HepG2 (cell line): ENCODE results near the gene PDLIM5. TPM values are rescaled to one million over a fixed set of nuclear protein-coding genes. Genes with fewer than 3 reads are reported as not detected.
A peak's percentile ranks its signal among the peaks of the same experiment; 100 is the strongest.

Experiments
- ATAC-seq: fragments of 200-7000 bp; cut with Tn5 transposase; 3 replicates; pipeline ENCODE4 v1.9.1; 2020; ENCODE audit warnings: mild to moderate bottlenecking, moderate library complexity
- BruUV-seq: library from RNA; stranded (reverse); fragments of 400-500 nt; replicated peaks from 2 replicates; lab custom pipeline; 2021; lab: Mats Ljungman, UMichigan
- CTCF ChIA-PET: fragments of 300-600 bp; formaldehyde crosslinking; extraction: SDS; loops from one replicate; lab custom pipeline; 2021; ENCODE audit warnings: low total read pairs, inconsistent platforms, low intra/inter-chr PET ratio; lab: Yijun Ruan, JAX
- POLR2A ChIA-PET: fragments of 350-600 bp; sonication (Branson Sonifier 250); formaldehyde crosslinking; loops from one replicate; lab custom pipeline; 2020; ENCODE audit warnings: antibody characterized with exemption, inconsistent platforms; lab: Yijun Ruan, JAX
- DNase-seq: peaks from one replicate; pipeline ENCODE4 v3.0.0-alpha.2; 2015; ENCODE audit warnings: low spot score
- FAIRE-seq: peaks from 3 replicates; lab custom pipeline; 2011; peaks lifted over from hg19 to GRCh38; lab: Jason Lieb, UNC
- H2AFZ ChIP-seq: one replicate; pipeline ENCODE4 v1.6.1; 2011; ENCODE audit warnings: low read length, inconsistent platforms
- H3K27ac ChIP-seq: fragments of 300-600 bp; 3 replicates; pipeline ENCODE4 v1.8.0; 2011; ENCODE audit warnings: mixed run types, mild to moderate bottlenecking, mixed read lengths, low read length, inconsistent platforms; ENCODE audit not compliant: insufficient read depth; ENCODE audit errors: extremely low read length
- H3K27me3 ChIP-seq, 2 experiments: fragments of 200-600 bp in 1 of 2; 2 replicates in 1 of 2; 3 replicates in 1 of 2; pipeline versions ENCODE4 v1.6.0 to v1.8.0; 2011; ENCODE audit warnings: low read length in 2 of 2, mild to moderate bottlenecking in 2 of 2, moderate library complexity in 2 of 2, inconsistent platforms in 1 of 2; ENCODE audit not compliant: insufficient read depth in 2 of 2, control insufficient read depth in 1 of 2
- H3K36me3 ChIP-seq, 2 experiments: fragments of 200-600 bp in 1 of 2; replicated peaks in 1 of 2; 2 replicates in 1 of 2; 3 replicates in 1 of 2; pipeline versions ENCODE4 v1.5.1 to v1.8.0; 2011; ENCODE audit warnings: low read length in 2 of 2, inconsistent platforms in 1 of 2; ENCODE audit not compliant: insufficient read depth in 2 of 2, control insufficient read depth in 1 of 2
- H3K4me1 ChIP-seq: 2 replicates; pipeline ENCODE4 v1.5.1; 2012; ENCODE audit warnings: low read length, inconsistent platforms; ENCODE audit not compliant: insufficient read depth
- H3K4me2 ChIP-seq: 2 replicates; pipeline ENCODE4 v1.6.0; 2011; ENCODE audit warnings: low read depth, low read length, inconsistent platforms
- H3K4me3 ChIP-seq, 3 experiments: fragments of 200-600 bp in 1 of 3; sonication (generic), shearing (Covaris generic) in 1 of 3; replicated peaks in 1 of 3; 2 replicates each; pipeline ENCODE4 v1.5.1; 2011 to 2016; ENCODE audit warnings: low read length in 3 of 3, inconsistent platforms in 2 of 3, low read depth in 2 of 3, mild to moderate bottlenecking in 2 of 3, control low read depth in 1 of 3, mixed read lengths in 1 of 3; ENCODE audit not compliant: insufficient read depth in 1 of 3
- H3K79me2 ChIP-seq: one replicate; pipeline ENCODE4 v1.6.1; 2011; ENCODE audit warnings: low read length, inconsistent platforms; ENCODE audit not compliant: insufficient read depth
- H3K9ac ChIP-seq: 2 replicates; pipeline ENCODE4 v1.6.0; 2011; ENCODE audit warnings: mild to moderate bottlenecking, low read depth, low read length, inconsistent platforms; ENCODE audit not compliant: insufficient read depth
- H3K9me3 ChIP-seq: 2 replicates; pipeline ENCODE4 v1.5.1; 2012; ENCODE audit warnings: mild to moderate bottlenecking, low read length
- H4K20me1 ChIP-seq: 2 replicates; pipeline ENCODE4 v1.6.0; 2011; ENCODE audit warnings: inconsistent platforms, mild to moderate bottlenecking, low read length, moderate library complexity; ENCODE audit not compliant: insufficient read depth
- ATM ChIP-seq: fragments of 450-650 bp; IDR thresholded peaks from 2 replicates; pipeline ENCODE4 v1.7.1; 2017; ENCODE audit warnings: mild to moderate bottlenecking, borderline replicate concordance
- BATF2 ChIP-seq: sonication (generic); formaldehyde crosslinking; IDR thresholded peaks from 2 replicates; pipeline ENCODE4 v1.8.0; 2022; ENCODE audit warnings: mild to moderate bottlenecking, missing genetic modification reagents, moderate library complexity
- CC2D1A ChIP-seq: sonication (generic); formaldehyde crosslinking; IDR thresholded peaks from 2 replicates; pipeline ENCODE4 v1.8.1; 2023; ENCODE audit warnings: mild to moderate bottlenecking, missing genetic modification reagents
- CHD4 ChIP-seq: fragments of 200-600 bp; sonication (generic); IDR thresholded peaks from 2 replicates; pipeline ENCODE4 v1.7.0; 2017; ENCODE audit warnings: mild to moderate bottlenecking, low read length, borderline replicate concordance
- CREB1 ChIP-seq, 2 experiments: fragments of 450-650 bp in 1 of 2; IDR thresholded peaks; 2 replicates each; pipeline ENCODE4 v1.6.1; 2016 to 2017; ENCODE audit warnings: control low read depth in 1 of 2, mild to moderate bottlenecking in 1 of 2, missing compliant biosample characterization in 1 of 2, missing genetic modification characterization in 1 of 2
- GATAD2A ChIP-seq: IDR thresholded peaks from 2 replicates; pipeline ENCODE4 v1.6.1; 2016
- POLR2AphosphoS2 ChIP-seq: IDR thresholded peaks from 2 replicates; pipeline ENCODE4 v1.6.1; 2011; ENCODE audit warnings: low read depth, low read length, improper control_type of control experiment
- RORA ChIP-seq: sonication (generic); formaldehyde crosslinking; IDR thresholded peaks from 2 replicates; pipeline ENCODE4 v1.5.0; 2020; ENCODE audit warnings: mild to moderate bottlenecking, missing genetic modification reagents, moderate library complexity
- SPEN ChIP-seq: sonication (generic); formaldehyde crosslinking; IDR thresholded peaks from 2 replicates; pipeline ENCODE4 v1.5.1; 2020; ENCODE audit warnings: low read depth, mild to moderate bottlenecking, missing genetic modification reagents
- SSRP1 ChIP-seq: IDR thresholded peaks from 2 replicates; pipeline ENCODE4 v1.6.1; 2016; ENCODE audit warnings: control low read depth
- STAT5B ChIP-seq: sonication (generic); formaldehyde crosslinking; IDR thresholded peaks from 2 replicates; pipeline ENCODE4 v1.4.0; 2020; ENCODE audit warnings: missing genetic modification reagents
- THAP9 ChIP-seq: sonication (generic); formaldehyde crosslinking; IDR thresholded peaks from 2 replicates; pipeline ENCODE4; 2020; ENCODE audit warnings: missing genetic modification reagents, mild to moderate bottlenecking, borderline replicate concordance
- TOE1 ChIP-seq: sonication (generic); formaldehyde crosslinking; IDR thresholded peaks from 2 replicates; pipeline ENCODE4 v1.4.0; 2020; ENCODE audit warnings: mild to moderate bottlenecking, missing genetic modification reagents
- ZNF138 ChIP-seq: sonication (generic); formaldehyde crosslinking; IDR thresholded peaks from 2 replicates; pipeline ENCODE4 v1.5.0; 2020; ENCODE audit warnings: mild to moderate bottlenecking, low read depth, missing genetic modification reagents
- ZNF549 ChIP-seq: sonication (generic); formaldehyde crosslinking; IDR thresholded peaks from 2 replicates; pipeline ENCODE4 v1.5.0; 2020; ENCODE audit warnings: missing genetic modification reagents
- WGBS: methylation state at CpG from one replicate; pipeline ENCODE4 v1.1.6; 2017; ENCODE audit warnings: low lambda C conversion rate; 5-methylcytosine and 5-hydroxymethylcytosine counted together
- in situ Hi-C: cut with HindIII; loops from 2 replicates; pipeline ENCODE4 v1.10.0; 2017; ENCODE audit warnings: low pct_unique_long_range_greater_than_20kb; ENCODE audit not compliant: extremely low pct_ligation_motif_present
- intact Hi-C: fragments of 100-400 bp; cut with micrococcal nuclease; formaldehyde crosslinking; loops from one replicate; pipeline ENCODE4 v1.10.0; 2022; ENCODE audit not compliant: unreplicated experiment
- polyA plus RNA-seq, 8 experiments: library from polyadenylated mRNA; depleted of rRNA in 3 of 8; stranded (reverse) in 7 of 8; unstranded in 1 of 8; fragments of >200 nt; fragmentation: Illumina TruSeq in 4 of 8; extraction: Trizol in 4 of 8; gene quantifications; 2 replicates each; pipeline versions ENCODE4 v1.2.1 to v1.2.3, GENCODE V29; 2011 to 2016; ENCODE audit warnings: low read depth in 4 of 8, missing spikeins in 1 of 8, mixed read lengths in 1 of 8; ENCODE audit not compliant: insufficient read depth in 1 of 8
- total RNA-seq, 5 experiments: library from RNA; depleted of rRNA; stranded (reverse); fragments of >200 nt; fragmentation: Illumina TruSeq; extraction: Trizol; gene quantifications; 2 replicates each; pipeline ENCODE4 v1.2.3, GENCODE V29; 2016; ENCODE audit warnings: low read depth in 1 of 5

PDLIM5 gene
- total and polyA plus RNA-seq, 2 of the 13 experiments (the other 11 are each of a cell fraction or from before 2014, with no cell fraction given) = 52.8 to 119 TPM

GRCh38 chr4:94413085-94413840 is 38.5 kb upstream of the PDLIM5 start:
- in situ Hi-C loops = no loop called here
- Histone ChIP-seq H3K79me2 (no peaks in the 10 kb centered on the region), H3K4me1 (peaks cover 63% of the 10 kb centered on the region), H2AFZ (no peak overlapping the region), H3K4me3 (0 out of 6 replicates have a peak overlapping the region, but pooled peaks of 1 of the 3 experiments have one; percentile 4), H3K36me3 (no peaks in the 10 kb centered on the region), H3K4me2 (peak overlapping the region; percentile 73; the same call in 1 of the 2 replicates), H3K9me3 (no peaks in the 10 kb centered on the region), H3K27me3 (no peaks in the 10 kb centered on the region), H3K27ac (peak overlapping the region; percentile 62), H3K9ac (no peak overlapping the region), H4K20me1 (no peaks in the 10 kb centered on the region)
- FAIRE-seq (no peak), ATAC-seq (no peak), DNase-seq (no peak)
- ChIA-PET POLR2A (interaction anchor here (1.4 to 10.1 kb wide), 3 partner anchors 12 to 40 kb away, joined by 4 to 94 read pairs (median 4); partner anchors contain the start of gene PDLIM5), CTCF (no interaction called here)
- no TSS peak for BruUV-seq
- TF ChIP-seq SPEN (CRISPR knock-in tag) (no peak), CREB1 (IDR thresholded peaks at IDR 0.05) (no peak), CREB1 (CRISPR knock-in tag; IDR thresholded peaks at IDR 0.05) (0 out of 2 replicates have a peak, but pooled peaks have one; percentile 26)
- intact Hi-C loops = no loop called here
- WGBS = 76% methylated on average over 2 of the region's 2 CpGs

GRCh38 chr4:94414907-94415306 is 36.8 kb upstream of the PDLIM5 start:
- H3K27me3 ChIP-seq = no peaks in the 10 kb centered on the region
- H3K9ac ChIP-seq = no peak overlapping the region
- H3K4me2 ChIP-seq = no peak overlapping the region
- 88% methylated on average over 1 of the region's 1 CpG for WGBS
- no peaks in the 10 kb centered on the region for H3K36me3 ChIP-seq
- DNase-seq (no peak), ATAC-seq (no peak), FAIRE-seq (no peak)
- BruUV-seq = no TSS peak
- intact Hi-C loops = no loop called here
- CTCF ChIA-PET = no interaction called here
- in situ Hi-C loops = no loop called here
- H2AFZ ChIP-seq = no peak overlapping the region
- H3K4me1 ChIP-seq = peaks cover 61% of the 10 kb centered on the region
- no peaks in the 10 kb centered on the region for H4K20me1 ChIP-seq
- no peak overlapping the region for H3K4me3 ChIP-seq
- POLR2A ChIA-PET = interaction anchor here (1.4 to 10.1 kb wide), 3 partner anchors 10 to 38 kb away, joined by 4 to 94 read pairs (median 4); partner anchors contain the start of gene PDLIM5
- H3K79me2 ChIP-seq = no peaks in the 10 kb centered on the region
- no peaks in the 10 kb centered on the region for H3K9me3 ChIP-seq
- no peak overlapping the region for H3K27ac ChIP-seq
- TF ChIP-seq BATF2 (CRISPR knock-in tag) (no peak), RORA (CRISPR knock-in tag) (no peak), POLR2AphosphoS2 (no peak), ZNF138 (CRISPR knock-in tag) (no peak), STAT5B (CRISPR knock-in tag) (no peak), ATM (no peak), CHD4 (no peak), SSRP1 (CRISPR knock-in tag) (no peak), CC2D1A (CRISPR knock-in tag) (no peak), THAP9 (CRISPR knock-in tag) (no peak), TOE1 (CRISPR knock-in tag) (no peak), GATAD2A (CRISPR knock-in tag) (no peak), ZNF549 (CRISPR knock-in tag) (no peak)
